SIG-M5 (cell line): ENCODE measurements around the gene CALML3.

Source experiments
- DNase-seq: peaks from one replicate; lab custom pipeline; 2025; lab: John Stamatoyannopoulos, UW

CALML3 gene

DNA sequence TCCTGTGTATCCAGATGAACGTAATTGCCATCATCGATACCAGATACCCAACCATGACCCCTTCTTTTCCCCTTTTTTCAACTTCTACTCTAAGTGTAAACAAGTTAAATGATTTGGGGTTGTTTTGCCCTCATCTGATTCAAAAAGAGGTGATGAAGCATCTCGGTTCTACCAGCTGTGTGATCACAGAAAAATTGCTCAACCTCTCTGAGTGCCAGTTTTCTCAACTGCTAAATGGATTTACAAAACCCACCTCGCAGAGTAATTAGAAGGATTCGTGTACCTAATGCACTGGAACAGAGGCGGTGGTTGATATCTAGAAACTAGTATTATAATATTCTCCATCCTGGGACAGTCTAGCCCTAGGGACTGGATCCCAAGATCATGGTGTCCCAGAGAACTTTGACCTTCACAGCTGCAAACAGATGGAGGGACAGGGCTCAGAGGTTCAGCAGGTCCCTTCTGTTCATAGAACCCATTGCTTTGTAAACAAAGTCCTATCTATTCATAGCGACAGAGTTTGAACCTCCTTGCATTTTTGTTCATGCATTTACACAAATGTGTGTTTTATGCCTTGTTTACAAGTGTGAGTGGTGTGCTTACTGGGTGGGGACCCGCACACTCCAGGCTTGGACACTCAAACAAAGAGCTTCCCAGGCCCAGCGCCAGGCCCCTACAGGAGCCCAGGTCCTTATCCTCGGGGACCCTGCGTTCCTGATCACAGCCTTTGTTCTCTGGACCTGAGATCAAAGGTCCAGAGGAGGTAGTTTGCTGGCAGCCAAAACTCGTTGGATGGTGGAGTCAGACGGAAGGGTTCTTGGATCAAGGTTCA is 46.4 kb downstream of the CALML3 start:
- DNase-seq = no peak

- no peak for DNase-seq
Measured at GRCh38 chr10:5571826-5572225, 47.1 kb downstream of the CALML3 start.

DNA sequence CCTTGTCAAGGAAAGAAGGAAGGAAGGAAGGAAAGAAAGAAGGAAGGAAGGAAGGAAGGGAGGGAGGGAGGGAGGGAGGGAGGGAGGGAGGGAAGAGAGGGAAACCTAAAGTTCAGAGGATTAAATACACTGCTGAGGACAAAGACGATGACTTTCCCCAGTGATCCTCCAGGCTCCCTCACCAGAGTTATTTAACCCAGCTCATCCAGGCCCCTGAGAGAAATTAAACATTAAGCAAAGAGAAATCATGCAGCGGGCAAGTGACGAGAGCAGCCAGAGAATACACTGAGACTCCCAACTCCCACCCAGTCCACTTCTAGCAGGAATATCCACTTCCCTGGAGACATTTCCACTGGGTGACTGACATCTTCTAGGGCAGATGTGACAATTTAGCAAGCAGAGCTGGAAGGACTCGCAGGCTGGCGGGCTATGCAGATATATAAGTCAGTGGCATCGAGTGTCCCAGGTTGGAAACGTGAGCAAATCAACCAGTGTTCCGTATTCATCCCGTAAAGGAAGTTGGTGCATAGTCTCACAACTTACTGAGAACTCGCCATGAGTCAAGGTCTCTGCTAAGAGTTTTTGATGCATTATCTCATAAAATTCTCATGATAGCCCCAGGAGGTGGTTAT is 48.7 kb downstream of the CALML3 start:
- no peak for DNase-seq

DNA sequence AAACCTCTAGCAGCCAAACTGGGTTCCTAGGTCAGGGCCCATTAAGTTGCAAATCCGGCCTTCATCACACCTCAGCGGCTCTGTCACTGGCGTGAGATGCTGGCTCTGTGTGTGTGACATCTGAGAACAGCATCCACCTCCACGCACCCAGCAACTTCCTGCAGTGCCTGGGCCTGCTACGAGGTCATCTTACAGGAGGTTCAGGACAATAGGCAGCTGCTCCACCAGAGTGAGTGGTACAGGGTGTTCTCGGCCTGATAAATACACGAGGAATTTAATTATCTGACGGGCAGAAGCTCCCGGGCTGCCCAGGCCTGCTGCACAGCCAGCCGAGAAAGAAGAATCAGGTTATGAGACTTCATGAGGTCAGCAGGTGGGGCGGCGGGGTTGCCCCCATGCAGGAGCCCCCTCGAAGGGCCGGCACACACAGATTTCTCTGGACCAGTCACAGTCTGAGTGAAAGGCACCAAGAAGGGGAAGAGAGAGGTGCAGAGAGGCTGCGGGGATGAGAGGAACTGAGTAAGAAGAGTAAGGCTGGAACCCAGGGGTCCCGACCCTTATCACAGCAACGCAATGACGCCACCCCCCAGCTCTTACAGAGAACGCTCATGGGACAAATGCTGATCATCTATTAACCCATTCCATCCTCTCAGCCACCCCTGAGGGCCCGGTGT is 49.3 kb downstream of the CALML3 start:
- no peak for DNase-seq

DNA sequence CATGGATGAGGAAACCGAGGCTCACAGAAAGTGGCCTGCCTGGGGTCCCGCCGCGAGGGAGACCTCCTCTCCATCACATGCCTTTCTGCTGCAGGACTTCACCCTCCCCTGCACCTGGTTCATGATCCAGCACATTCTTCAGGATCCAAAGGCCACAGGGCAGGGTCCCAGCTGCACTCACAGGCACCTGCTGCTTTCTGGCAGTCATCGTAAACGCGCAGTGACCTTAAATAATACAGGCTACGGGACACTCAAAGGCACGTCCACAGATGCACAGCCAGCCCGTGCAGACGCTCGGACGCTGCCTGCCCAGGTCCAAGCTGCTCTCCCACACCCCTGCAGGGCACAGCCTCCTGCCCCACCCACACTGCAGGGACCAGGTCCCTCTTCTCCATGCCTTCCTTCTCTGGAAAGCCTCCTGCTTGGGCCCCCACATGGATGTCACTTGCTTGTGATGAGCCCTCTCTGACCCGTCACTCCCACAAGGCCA is 49.9 kb downstream of the CALML3 start:
- DNase-seq = no peak

DNA sequence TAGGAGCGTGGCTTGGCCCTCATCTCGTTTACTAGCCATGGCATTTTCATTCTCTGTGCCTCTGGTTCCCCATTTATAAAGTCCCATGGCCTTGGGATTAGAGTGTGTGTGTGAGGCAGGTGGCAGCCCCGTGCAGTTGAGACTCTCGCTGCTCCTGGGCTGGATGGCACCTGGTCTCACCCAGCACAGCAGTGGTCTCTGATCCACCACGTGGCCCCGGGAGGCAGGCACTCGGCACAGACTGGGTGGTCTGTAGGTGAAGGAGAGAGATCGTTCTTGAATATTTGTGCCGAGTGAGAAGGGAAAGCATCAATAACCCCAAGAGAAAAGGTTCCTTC is 50.4 kb downstream of the CALML3 start:
- DNase-seq = no peak

DNA sequence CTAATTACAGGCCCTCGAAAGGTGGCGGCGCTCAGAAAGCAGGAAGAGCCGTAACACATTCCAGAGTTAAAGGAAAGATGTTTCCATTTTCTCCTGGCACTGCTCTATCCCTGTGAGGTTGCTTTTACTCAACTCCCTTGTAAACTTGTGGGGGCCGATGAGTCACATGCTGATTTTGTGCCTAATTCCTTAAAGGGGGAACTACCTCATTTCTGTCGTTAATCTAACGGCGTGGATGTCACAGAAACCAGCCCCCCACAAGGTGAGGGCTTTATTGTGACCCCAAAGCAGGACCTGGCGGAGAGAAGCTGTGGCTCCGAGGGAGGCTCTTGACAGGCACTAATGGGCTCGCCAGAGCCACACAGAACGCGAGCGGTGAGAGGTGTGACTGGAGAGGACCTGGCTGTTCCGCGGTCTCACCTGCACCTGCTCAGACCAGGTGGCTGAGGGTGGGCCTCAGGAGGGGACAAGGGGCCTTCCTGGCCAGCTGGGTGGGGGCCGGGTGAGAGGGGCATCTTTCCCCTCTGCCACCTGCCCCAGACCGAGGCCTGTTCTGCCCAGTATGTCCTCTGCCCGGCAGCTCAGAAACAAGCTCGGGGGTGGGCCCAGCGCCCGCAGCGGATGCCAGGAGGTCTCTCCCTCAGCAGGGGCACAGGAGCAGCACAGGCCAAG is 50.9 kb downstream of the CALML3 start:
- DNase-seq = no peak

DNA sequence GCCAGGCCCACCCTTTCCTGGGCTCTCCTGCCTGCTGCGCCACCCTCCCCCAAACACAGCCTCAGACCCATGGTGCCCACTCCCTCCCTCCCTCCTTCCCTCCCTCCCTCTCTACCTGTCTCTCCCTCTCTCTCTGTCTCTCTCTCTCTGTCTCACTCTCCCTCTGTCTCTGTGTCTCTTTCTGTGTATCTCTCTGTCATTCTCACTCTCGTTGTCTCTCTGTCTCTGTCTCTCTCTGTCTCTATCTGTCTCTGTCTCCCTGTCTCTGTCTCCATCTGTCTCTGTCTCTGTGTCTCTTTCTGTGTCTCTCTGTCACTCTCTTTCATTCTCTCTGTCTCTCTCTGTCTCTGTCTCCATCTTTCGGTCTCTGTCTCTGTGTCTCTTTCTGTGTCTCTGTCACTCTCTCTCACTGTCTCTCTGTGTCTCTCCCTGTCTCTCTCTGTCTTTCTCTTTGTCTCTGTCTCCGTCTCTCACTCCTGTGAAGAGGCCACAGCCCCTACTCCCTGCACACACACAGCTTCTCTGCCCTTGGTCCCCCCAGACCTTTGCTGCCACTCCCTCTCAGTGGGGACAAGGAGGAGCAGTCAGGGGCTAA is 51.5 kb downstream of the CALML3 start:
- DNase-seq = no peak
